Endothelial cell of umbilical vein (primary cell): ENCODE data around the gene ARFGAP3. TPM values are rescaled to one million over a fixed set of nuclear protein-coding genes. Genes with fewer than 3 reads are reported as not detected.

Experiments
- BruUV-seq: library from RNA; stranded (reverse); fragments of 400-500 nt; replicated peaks from 2 replicates; lab custom pipeline; 2021; lab: Mats Ljungman, UMichigan
- CTCF ChIA-PET: fragments of 300-600, 350-600 bp; sonication (Branson Sonifier 250); formaldehyde crosslinking; loops from one replicate; lab custom pipeline; 2021; ENCODE audit warnings: antibody characterized with exemption, inconsistent platforms; lab: Charles Lee
- POLR2A ChIA-PET: fragments of 300-600, 350-600 bp; sonication (Branson Sonifier 250); formaldehyde crosslinking; loops from one replicate; lab custom pipeline; 2021; ENCODE audit warnings: antibody characterized with exemption, inconsistent platforms; lab: Charles Lee
- DNase-seq: peaks from one replicate; pipeline ENCODE4 v3.0.0-alpha.2; 2011; ENCODE audit warnings: low read depth, low spot score
- FAIRE-seq: peaks from 2 replicates; lab custom pipeline; 2011; peaks lifted over from hg19 to GRCh38; lab: Jason Lieb, UNC
- H2AFZ ChIP-seq: 2 replicates; pipeline ENCODE4 v1.6.0; 2012; ENCODE audit warnings: low read depth, low read length, control low read depth, inconsistent platforms
- H3K27ac ChIP-seq: 2 replicates; pipeline ENCODE4 v1.5.1; 2011; ENCODE audit warnings: low read depth, mild to moderate bottlenecking, control low read depth, low read length, moderate library complexity; ENCODE audit not compliant: insufficient read depth
- H3K27me3 ChIP-seq, 2 experiments: 2 replicates each; pipeline versions ENCODE4 v1.6.0 to v1.6.1; 2011; ENCODE audit warnings: low read length in 2 of 2, mixed read lengths in 1 of 2; ENCODE audit not compliant: control insufficient read depth in 2 of 2, insufficient read depth in 2 of 2
- H3K36me3 ChIP-seq, 2 experiments: 2 replicates in 1 of 2; 3 replicates in 1 of 2; pipeline ENCODE4 v1.5.1; 2011; ENCODE audit warnings: low read length in 2 of 2, mild to moderate bottlenecking in 1 of 2, moderate library complexity in 1 of 2; ENCODE audit not compliant: control insufficient read depth in 2 of 2, insufficient read depth in 2 of 2; ENCODE audit errors: extremely low read depth in 1 of 2
- H3K4me1 ChIP-seq: 3 replicates; pipeline ENCODE4 v1.5.1; 2011; ENCODE audit warnings: mild to moderate bottlenecking, low read length; ENCODE audit not compliant: control insufficient read depth, insufficient read depth; ENCODE audit errors: extremely low read depth
- H3K4me2 ChIP-seq: 2 replicates; pipeline ENCODE4 v1.6.1; 2011; ENCODE audit warnings: low read length, control low read depth, mixed read lengths; ENCODE audit not compliant: insufficient read depth
- H3K4me3 ChIP-seq, 3 experiments: fragments of 200-600 bp in 1 of 3; sonication (generic), shearing (Covaris generic) in 1 of 3; replicated peaks in 1 of 3; 2 replicates each; pipeline ENCODE4 v1.5.1; 2011 to 2016; ENCODE audit warnings: control low read depth in 3 of 3, low read length in 3 of 3, mild to moderate bottlenecking in 2 of 3, inconsistent platforms in 1 of 3, low read depth in 1 of 3, moderate library complexity in 1 of 3; ENCODE audit not compliant: insufficient read depth in 1 of 3
- H3K79me2 ChIP-seq: 2 replicates; pipeline ENCODE4 v1.6.0; 2012; ENCODE audit warnings: low read length, inconsistent platforms; ENCODE audit not compliant: control insufficient read depth, insufficient read depth
- H3K9ac ChIP-seq: replicated peaks from 2 replicates; pipeline ENCODE3; 2011; ENCODE audit warnings: low read length, control low read depth; ENCODE audit not compliant: insufficient read depth; ENCODE audit errors: extremely low read depth
- H3K9me1 ChIP-seq: replicated peaks from 3 replicates; pipeline ENCODE4 v1.6.0; 2011; ENCODE audit warnings: mild to moderate bottlenecking, low read length; ENCODE audit not compliant: control insufficient read depth, insufficient read depth; ENCODE audit errors: extremely low read depth
- H3K9me3 ChIP-seq: replicated peaks from 2 replicates; pipeline ENCODE4 v1.5.1; 2012; ENCODE audit warnings: low read length, inconsistent platforms; ENCODE audit not compliant: control insufficient read depth, insufficient read depth
- H4K20me1 ChIP-seq: replicated peaks from 2 replicates; pipeline ENCODE3; 2011; ENCODE audit warnings: mild to moderate bottlenecking, low read length; ENCODE audit not compliant: control insufficient read depth, insufficient read depth; ENCODE audit errors: extremely low read depth
- EZH2 ChIP-seq: IDR thresholded peaks from 2 replicates; pipeline ENCODE4 v1.6.1; 2012; ENCODE audit warnings: borderline replicate concordance, low read depth, mild to moderate bottlenecking, moderate library complexity, low read length, inconsistent platforms; ENCODE audit not compliant: severe bottlenecking
- FOS ChIP-seq: IDR thresholded peaks from 2 replicates; pipeline ENCODE4 v1.6.1; 2011; ENCODE audit warnings: mild to moderate bottlenecking, low read length, moderate library complexity, borderline replicate concordance; ENCODE audit not compliant: insufficient read depth
- GATA2 ChIP-seq: IDR thresholded peaks from 2 replicates; pipeline ENCODE4 v1.7.0; 2011; ENCODE audit warnings: low read depth, mild to moderate bottlenecking, moderate library complexity, mixed read lengths, low read length; ENCODE audit not compliant: insufficient read length, insufficient read depth
- JUN ChIP-seq: IDR thresholded peaks from 2 replicates; pipeline ENCODE4 v1.6.1; 2011; ENCODE audit warnings: borderline replicate concordance, low read depth; ENCODE audit not compliant: insufficient read length, insufficient read depth
- MYC ChIP-seq: IDR thresholded peaks from one replicate; pipeline ENCODE4 v1.6.1; 2011; ENCODE audit warnings: mild to moderate bottlenecking, low read depth, low read length
- POLR2A ChIP-seq: IDR thresholded peaks from 2 replicates; pipeline ENCODE4 v1.6.1; 2012; ENCODE audit warnings: low read depth, mild to moderate bottlenecking, control low read depth, low read length
- POLR2AphosphoS5 ChIP-seq: IDR thresholded peaks from 2 replicates; pipeline ENCODE4 v1.6.1; 2012; ENCODE audit warnings: low read depth, mild to moderate bottlenecking, control low read depth, low read length, moderate library complexity; ENCODE audit not compliant: insufficient read depth
- dilution Hi-C: fragments of 300-500 bp; cut with MboI; formaldehyde crosslinking; loops from one replicate; pipeline ENCODE4 v1.15.0; 2019; ENCODE audit warnings: low sequenced_read_pairs; ENCODE audit not compliant: extremely low pct_ligation_motif_present
- intact Hi-C: fragments of 100-400 bp; cut with micrococcal nuclease; formaldehyde crosslinking; loops from one replicate; pipeline ENCODE4 v1.10.0; 2022
- polyA plus RNA-seq, 4 experiments: library from polyadenylated mRNA; depleted of rRNA in 3 of 4; stranded (reverse) in 3 of 4; unstranded in 1 of 4; fragments of >200 nt; gene quantifications; 2 replicates each; pipeline versions ENCODE4 v1.2.1 to v1.2.3, GENCODE V29; 2011 to 2012; ENCODE audit warnings: missing spikeins in 1 of 4
- total RNA-seq: library from RNA; stranded (reverse); gene quantifications from 2 replicates; pipeline ENCODE4 v1.2.3, GENCODE V29; 2021
- TF ChIP-seq, protein P1 (sequence below), 2 donors: IDR thresholded peaks; 1 replicate in 1 of 2; 2 replicates in 1 of 2; pipeline ENCODE4 v1.5.1; 2011; ENCODE audit warnings: low read length in 2 of 2, mild to moderate bottlenecking in 2 of 2, moderate library complexity in 2 of 2, control low read depth in 1 of 2, inconsistent platforms in 1 of 2, low read depth in 1 of 2; ENCODE audit not compliant: insufficient read depth in 1 of 2; ENCODE audit errors: extremely low read depth in 1 of 2
- TF ChIP-seq, protein P2 (sequence below): IDR thresholded peaks from 2 replicates; pipeline ENCODE4 v1.6.1; 2011; ENCODE audit not compliant: insufficient read depth, insufficient read length

Gene ARFGAP3
- total and polyA plus RNA-seq, 2 donors (not counting 3 experiments of a cell fraction or from before 2014, with no cell fraction given) = 29.1 to 33.4 TPM

DNA sequence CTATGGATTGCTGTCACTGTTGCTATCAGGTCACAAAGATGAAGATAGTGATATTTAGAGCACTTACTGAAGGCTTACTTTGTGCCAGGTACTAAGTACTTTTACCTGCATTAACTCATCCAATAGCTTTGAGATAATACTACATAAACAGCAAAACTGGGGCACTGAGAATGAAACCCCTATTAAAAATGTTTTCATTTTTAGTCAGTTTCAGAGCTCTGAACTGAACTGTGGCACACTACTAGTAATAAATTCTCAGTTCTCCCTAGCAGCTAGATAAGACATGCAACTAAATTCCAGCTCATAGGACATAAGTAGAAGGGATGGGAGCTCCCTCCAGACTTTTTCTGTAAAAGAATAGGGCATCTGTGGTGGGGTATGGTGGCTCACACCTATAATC is 24.0 kb downstream of the ARFGAP3 start:
- Histone ChIP-seq H3K4me3 (no peak overlapping the region), H3K4me1 (no peaks in the 10 kb centered on the region), H3K9ac (no peak overlapping the region), H3K27ac (no peak overlapping the region), H3K79me2 (no peaks in the 10 kb centered on the region), H4K20me1 (no peaks in the 10 kb centered on the region), H3K36me3 (peaks cover 5 to 6% of the 10 kb centered on the region in 2 experiments), H3K27me3 (no peaks in the 10 kb centered on the region), H3K9me1 (no peaks in the 10 kb centered on the region), H3K4me2 (no peak overlapping the region), H3K9me3 (no peaks in the 10 kb centered on the region), H2AFZ (no peak overlapping the region)
- BruUV-seq = no TSS peak
- DNase-seq (no peak), FAIRE-seq (no peak)
- ChIA-PET CTCF (interaction anchor here (0.6 to 1.8 kb wide), 5 partner anchors 11 to 159 kb away, joined by 3 to 7 read pairs (median 3); no protein-coding TSS in a partner anchor), POLR2A (no interaction called here)
- TF ChIP-seq EZH2 (no peak), FOS (no peak), GATA2 (no peak), POLR2A (no peak), JUN (no peak), MYC (no peak), POLR2AphosphoS5 (no peak)
- TF ChIP-seq, protein P1, sequence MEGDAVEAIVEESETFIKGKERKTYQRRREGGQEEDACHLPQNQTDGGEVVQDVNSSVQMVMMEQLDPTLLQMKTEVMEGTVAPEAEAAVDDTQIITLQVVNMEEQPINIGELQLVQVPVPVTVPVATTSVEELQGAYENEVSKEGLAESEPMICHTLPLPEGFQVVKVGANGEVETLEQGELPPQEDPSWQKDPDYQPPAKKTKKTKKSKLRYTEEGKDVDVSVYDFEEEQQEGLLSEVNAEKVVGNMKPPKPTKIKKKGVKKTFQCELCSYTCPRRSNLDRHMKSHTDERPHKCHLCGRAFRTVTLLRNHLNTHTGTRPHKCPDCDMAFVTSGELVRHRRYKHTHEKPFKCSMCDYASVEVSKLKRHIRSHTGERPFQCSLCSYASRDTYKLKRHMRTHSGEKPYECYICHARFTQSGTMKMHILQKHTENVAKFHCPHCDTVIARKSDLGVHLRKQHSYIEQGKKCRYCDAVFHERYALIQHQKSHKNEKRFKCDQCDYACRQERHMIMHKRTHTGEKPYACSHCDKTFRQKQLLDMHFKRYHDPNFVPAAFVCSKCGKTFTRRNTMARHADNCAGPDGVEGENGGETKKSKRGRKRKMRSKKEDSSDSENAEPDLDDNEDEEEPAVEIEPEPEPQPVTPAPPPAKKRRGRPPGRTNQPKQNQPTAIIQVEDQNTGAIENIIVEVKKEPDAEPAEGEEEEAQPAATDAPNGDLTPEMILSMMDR (IDR thresholded peaks at IDR 0.05; ENCODE audit: extremely low read depth in 1 of 2, insufficient read depth in 1 of 2, low read depth in 1 of 2, low read length in 2 of 2) = no peak
- TF ChIP-seq, protein P2, sequence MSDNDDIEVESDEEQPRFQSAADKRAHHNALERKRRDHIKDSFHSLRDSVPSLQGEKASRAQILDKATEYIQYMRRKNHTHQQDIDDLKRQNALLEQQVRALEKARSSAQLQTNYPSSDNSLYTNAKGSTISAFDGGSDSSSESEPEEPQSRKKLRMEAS = no peak
- intact Hi-C loops = no loop called here
- dilution Hi-C loops = no loop called here
